Lower lobe of right lung (tissue), 2 donors: ENCODE measurements around the gene CMKLR1. TPM values are rescaled to one million over a fixed set of nuclear protein-coding genes. Genes with fewer than 3 reads are reported as not detected.

Experiments used
- ATAC-seq, 2 donors: fragments of 200-7000 bp; cut with Tn5 transposase; one replicate each; pipeline ENCODE4 v1.9.1; 2020 to 2022; ENCODE audit warnings: mild to moderate bottlenecking in 2 of 2, moderate library complexity in 2 of 2
- DNase-seq: peaks from one replicate; pipeline ENCODE4 v3.0.0-alpha.2; 2020
- H3K27ac ChIP-seq: fragments of 200-600 bp; one replicate; pipeline ENCODE4 v1.8.0; 2022
- H3K27me3 ChIP-seq: fragments of 200-600 bp; one replicate; pipeline ENCODE4 v1.8.0; 2022; ENCODE audit warnings: low read depth
- H3K36me3 ChIP-seq: fragments of 200-600 bp; one replicate; pipeline ENCODE4 v1.8.0; 2022; ENCODE audit warnings: mild to moderate bottlenecking
- H3K4me1 ChIP-seq: fragments of 200-600 bp; one replicate; pipeline ENCODE4 v1.8.0; 2022
- H3K4me3 ChIP-seq: fragments of 200-600 bp; one replicate; pipeline ENCODE4 v1.8.0; 2022; ENCODE audit warnings: mild to moderate bottlenecking
- H3K9me3 ChIP-seq: fragments of 200-600 bp; one replicate; pipeline ENCODE4 v1.8.0; 2022
- intact Hi-C: fragments of 100-400 bp; cut with DNase I; formaldehyde crosslinking; loops from one replicate; pipeline ENCODE4 v1.11.0; 2022
- total RNA-seq: library from RNA; stranded (reverse); fragmentation: NEBNext Ultra II Directional; extraction: Animal tissue kit (Norgen Biotek cat#: 25700); gene quantifications from one replicate; pipeline ENCODE4 v1.2.1, GENCODE V29; 2021
- TF ChIP-seq, protein P1 (sequence below): fragments of 200-600 bp; IDR thresholded peaks from one replicate; pipeline ENCODE4 v1.8.0; 2022; ENCODE audit warnings: antibody characterized with exemption, mild to moderate bottlenecking
- donor health status: DM: no; HTN: yes; CAD: no; lungs with severe emphysema.

Gene CMKLR1
- total RNA-seq, 1 donor from 2014 or later = 25.6 TPM

DNA sequence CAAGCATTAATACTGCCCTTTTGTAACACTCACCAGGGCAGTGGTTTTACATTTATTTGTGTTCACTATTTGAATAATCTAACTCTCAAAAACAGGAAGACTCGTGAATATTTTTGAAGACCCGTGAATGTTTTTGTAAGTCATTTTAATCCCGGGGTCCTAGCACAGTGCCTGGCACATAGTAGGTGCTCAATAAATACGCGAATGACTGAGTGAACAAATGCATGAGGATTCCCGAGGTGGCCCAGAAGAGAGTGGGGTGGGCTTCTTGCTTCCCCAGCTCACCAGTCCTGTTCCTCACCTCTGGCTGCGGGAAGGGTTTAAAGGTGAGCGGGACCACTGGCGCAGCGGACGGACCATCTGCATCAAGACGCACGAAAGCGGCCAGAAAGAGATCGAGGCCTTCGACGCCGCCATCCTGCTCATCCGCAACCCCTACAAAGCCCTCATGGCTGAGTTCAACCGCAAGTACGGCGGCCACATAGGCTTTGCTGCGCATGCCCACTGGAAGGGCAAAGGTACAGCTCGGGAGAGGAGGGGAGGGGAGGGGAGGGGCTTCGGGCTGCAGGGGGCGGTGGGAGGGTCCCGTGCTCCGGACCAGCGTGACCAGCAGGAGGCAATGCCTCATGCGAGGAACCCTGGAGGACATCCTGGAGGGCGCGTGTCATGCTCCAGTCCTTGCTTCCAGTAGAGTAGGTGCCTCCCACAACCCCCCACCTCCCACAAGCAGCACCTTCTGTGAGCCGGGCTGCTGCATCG is 98.9 kb downstream of the CMKLR1 start:
- TF ChIP-seq, protein P1, sequence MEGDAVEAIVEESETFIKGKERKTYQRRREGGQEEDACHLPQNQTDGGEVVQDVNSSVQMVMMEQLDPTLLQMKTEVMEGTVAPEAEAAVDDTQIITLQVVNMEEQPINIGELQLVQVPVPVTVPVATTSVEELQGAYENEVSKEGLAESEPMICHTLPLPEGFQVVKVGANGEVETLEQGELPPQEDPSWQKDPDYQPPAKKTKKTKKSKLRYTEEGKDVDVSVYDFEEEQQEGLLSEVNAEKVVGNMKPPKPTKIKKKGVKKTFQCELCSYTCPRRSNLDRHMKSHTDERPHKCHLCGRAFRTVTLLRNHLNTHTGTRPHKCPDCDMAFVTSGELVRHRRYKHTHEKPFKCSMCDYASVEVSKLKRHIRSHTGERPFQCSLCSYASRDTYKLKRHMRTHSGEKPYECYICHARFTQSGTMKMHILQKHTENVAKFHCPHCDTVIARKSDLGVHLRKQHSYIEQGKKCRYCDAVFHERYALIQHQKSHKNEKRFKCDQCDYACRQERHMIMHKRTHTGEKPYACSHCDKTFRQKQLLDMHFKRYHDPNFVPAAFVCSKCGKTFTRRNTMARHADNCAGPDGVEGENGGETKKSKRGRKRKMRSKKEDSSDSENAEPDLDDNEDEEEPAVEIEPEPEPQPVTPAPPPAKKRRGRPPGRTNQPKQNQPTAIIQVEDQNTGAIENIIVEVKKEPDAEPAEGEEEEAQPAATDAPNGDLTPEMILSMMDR = no peak
- Histone ChIP-seq H3K27me3 (no peaks in the 10 kb centered on the region), H3K36me3 (no peaks in the 10 kb centered on the region), H3K4me3 (no peak overlapping the region), H3K9me3 (no peaks in the 10 kb centered on the region), H3K27ac (no peak overlapping the region), H3K4me1 (no peaks in the 10 kb centered on the region)
- DNase-seq (no peak), ATAC-seq (no peak)
- intact Hi-C loops = no loop called here

DNA sequence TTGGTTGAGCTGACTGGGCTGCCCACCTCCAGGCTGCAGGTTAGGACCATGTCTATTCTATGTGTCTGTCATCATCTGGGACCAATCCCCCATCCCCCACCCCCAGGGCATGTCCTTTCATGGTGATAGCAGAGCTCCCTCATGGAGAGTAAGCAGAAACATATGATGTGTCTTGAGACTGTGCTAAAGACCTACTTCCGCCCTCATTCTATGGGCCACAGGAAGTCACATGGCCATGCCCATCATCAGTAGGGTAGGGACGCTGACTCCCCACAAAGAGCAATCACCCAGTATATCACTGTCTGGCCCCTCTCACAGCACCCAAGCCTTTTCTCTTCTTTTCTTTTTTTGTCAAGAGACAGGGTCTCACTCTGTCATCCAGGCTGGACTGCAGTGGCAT is 99.7 kb downstream of the CMKLR1 start:
- Histone ChIP-seq H3K4me1 (no peaks in the 10 kb centered on the region), H3K4me3 (no peak overlapping the region), H3K36me3 (no peaks in the 10 kb centered on the region), H3K27ac (no peak overlapping the region), H3K27me3 (no peaks in the 10 kb centered on the region), H3K9me3 (no peaks in the 10 kb centered on the region)
- intact Hi-C loops = no loop called here
- DNase-seq = no peak
- ATAC-seq = no peak
- TF ChIP-seq, protein P1 = no peak

DNA sequence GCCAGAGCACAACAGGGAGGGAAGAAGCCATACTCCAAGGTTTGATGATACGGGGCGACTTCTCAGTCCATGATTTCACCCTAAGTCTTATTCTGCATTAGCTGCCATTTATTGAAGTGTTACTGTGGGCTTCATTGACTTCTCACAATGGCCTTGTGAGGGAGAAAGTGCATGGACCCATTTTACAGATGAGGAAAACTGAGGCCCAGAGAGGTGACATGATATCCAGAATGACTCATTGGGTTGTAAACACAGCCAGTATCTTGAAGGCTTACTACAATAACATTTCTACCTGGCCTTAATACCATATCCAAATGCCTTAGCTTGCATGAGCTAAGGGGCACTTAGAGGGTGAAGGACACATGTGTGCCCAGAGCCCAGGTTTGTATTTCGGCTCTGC is 100.6 kb downstream of the CMKLR1 start:
- Histone ChIP-seq H3K9me3 (no peaks in the 10 kb centered on the region), H3K4me3 (no peak overlapping the region), H3K4me1 (no peaks in the 10 kb centered on the region), H3K36me3 (no peaks in the 10 kb centered on the region), H3K27me3 (no peaks in the 10 kb centered on the region), H3K27ac (no peak overlapping the region)
- DNase-seq (no peak), ATAC-seq (no peak)
- intact Hi-C loops = no loop called here
- TF ChIP-seq, protein P1 = no peak

Other genes with a start within 250 kb of the CMKLR1 start
- 0.89 TPM for gene WSCD2, start 210.0 kb downstream of the CMKLR1 start, total RNA-seq
- gene FICD, start 176.0 kb upstream of the CMKLR1 start, total RNA-seq = 8.3 TPM
- 42.8 TPM for gene SART3, start 221.9 kb upstream of the CMKLR1 start, total RNA-seq
- 133 TPM for gene ISCU, start 223.3 kb upstream of the CMKLR1 start, total RNA-seq